GM12891 (cell line): ENCODE data around the gene NDUFV2.

Experiments used
- PAX5 ChIP-seq: IDR thresholded peaks from 2 replicates; pipeline ENCODE4 v1.6.1; 2011; ENCODE audit warnings: low read length, moderate library complexity, mild to moderate bottlenecking; ENCODE audit not compliant: insufficient read depth, severe bottlenecking
- POLR2A ChIP-seq: IDR thresholded peaks from 2 replicates; pipeline ENCODE4 v1.6.1; 2011; ENCODE audit warnings: low read depth, low read length, control low read depth
- POLR2AphosphoS5 ChIP-seq: IDR thresholded peaks from 2 replicates; pipeline ENCODE4 v1.6.1; 2011; ENCODE audit warnings: low read depth, low read length, control low read depth
- POU2F2 ChIP-seq: IDR thresholded peaks from 2 replicates; pipeline ENCODE4 v1.6.1; 2011; ENCODE audit warnings: low read depth, mild to moderate bottlenecking, control low read depth, low read length, moderate library complexity
- TAF1 ChIP-seq: IDR thresholded peaks from 2 replicates; pipeline ENCODE4 v1.6.1; 2011; ENCODE audit warnings: low read depth, low read length, control low read depth

GRCh38 chr18:9102508-9103375 lies at the start of gene NDUFV2:
- TF ChIP-seq POLR2A (peak; percentile 51; the same call in 1 of the 2 replicates), POLR2AphosphoS5 (peak; percentile 74), POU2F2 (no peak), TAF1 (peak; percentile 68), PAX5 (no peak)
